ENCODE data around the gene PTPN13.
"Not testable (repeated sequence)": the region's sequence is repeated elsewhere in the genome, so short reads cannot be mapped to it uniquely, and the experiment has no call there.

The PTPN13 gene

DNA sequence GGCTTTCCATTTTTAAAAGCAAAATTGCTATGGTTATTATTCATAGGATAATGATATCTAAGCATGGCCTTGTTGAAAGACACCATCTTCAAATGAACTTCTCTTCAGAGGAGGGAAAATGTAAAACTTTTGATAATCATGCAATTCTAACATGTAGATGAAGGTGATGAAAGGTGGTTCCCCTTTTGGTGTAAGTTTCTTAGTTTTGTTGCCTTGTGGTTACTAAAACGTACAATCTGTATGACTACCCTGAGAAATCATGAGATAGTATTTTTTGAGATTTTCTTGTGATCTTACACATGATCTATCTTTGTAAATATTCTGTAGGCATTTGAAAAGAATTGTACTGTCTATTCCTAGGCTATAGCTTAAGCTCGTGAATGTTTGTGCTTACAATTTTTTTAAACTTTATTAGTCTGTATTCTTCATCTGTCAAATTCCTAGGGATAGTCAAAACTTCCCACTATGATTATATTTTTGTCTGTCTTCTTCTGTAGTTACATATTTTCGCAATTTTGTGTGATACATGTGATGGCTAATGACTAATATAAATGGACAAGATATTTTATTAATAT, 47.5 kb downstream of the PTPN13 start:
- no peak for DNase-seq (ENCODE audit: low read depth in 2 of 2)

DNA sequence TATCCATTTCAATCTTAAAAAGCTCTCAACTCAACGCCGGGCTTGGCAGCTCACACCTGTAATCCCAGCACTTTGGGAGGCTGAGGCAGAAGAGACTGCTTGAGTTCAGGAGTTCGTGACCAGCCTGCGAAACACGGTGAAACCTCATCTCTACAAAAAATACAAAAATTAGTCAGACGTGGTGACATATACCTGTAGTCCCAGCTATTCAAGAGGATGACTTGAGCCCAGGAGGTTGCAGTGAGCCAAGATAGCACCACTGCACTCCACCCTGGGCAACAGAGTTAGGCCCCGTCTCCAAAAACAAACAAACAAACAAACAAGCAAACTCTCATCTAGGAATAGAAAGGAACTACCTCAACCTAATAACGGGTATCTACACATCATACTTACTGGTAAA, 50.8 kb downstream of the PTPN13 start:
- DNase-seq (ENCODE audit: low read depth in 2 of 2), result no peak

DNA sequence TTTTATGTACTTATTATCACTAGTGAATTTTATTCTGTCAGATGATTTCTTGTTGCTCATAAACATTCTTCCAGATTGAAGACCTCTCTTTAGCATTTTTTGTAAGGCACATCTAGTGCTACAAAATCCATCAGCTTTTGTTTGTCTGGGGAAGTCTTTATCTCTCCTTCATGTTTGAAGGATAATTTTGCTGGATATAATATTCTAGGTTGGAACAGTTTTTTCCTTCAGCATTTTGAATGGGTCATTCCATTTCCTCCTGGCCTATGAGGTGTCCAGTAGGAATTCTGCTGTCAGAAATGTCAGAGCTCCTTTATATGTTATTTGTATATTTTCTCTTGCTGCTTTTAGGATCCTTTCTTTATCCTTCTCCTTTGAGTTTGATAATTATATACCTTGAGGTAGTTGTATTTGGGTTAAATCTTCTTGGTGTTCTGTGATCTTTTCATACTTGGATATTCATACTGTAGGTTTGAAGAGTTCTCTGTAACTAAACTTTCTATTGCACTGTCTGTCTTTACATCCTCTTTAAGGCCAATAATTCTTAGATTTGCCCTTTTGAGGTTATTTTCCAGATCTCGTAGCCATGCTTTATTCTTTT, 58.3 kb downstream of the PTPN13 start:
- no peak for DNase-seq (ENCODE audit: low read depth in 2 of 2)

DNA sequence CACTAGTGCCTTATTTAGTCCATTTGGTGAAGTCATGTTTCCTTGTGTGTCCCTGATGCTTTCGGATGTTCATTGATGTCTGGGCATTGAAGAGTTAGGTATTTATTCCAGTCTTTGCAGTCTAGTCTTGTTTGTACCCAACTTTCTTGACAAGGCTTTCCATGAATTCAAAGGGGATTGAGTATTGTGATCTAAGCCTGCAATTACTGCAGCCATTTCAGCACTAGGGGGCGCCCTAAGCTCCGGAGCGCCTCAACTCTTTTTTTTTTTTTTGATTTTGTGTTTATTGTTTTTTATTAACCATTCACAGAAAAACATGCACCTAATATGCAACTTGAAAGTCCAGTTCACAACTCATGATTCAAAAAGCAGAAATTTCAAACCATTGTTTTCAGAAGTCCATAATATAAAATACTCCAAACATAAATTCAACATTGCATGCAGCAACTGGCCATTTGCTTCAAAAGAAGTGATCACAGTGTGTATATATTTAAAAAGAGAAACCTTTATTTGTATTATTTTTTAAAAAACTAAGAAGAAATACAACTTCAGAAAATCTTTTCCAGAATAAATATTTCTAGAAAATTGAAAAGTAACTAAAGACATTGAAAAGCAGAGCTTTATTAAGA, 59.2 kb downstream of the PTPN13 start:
- peak; percentile 7 to 13 for DNase-seq (ENCODE audit: low read depth in 2 of 2)

DNA sequence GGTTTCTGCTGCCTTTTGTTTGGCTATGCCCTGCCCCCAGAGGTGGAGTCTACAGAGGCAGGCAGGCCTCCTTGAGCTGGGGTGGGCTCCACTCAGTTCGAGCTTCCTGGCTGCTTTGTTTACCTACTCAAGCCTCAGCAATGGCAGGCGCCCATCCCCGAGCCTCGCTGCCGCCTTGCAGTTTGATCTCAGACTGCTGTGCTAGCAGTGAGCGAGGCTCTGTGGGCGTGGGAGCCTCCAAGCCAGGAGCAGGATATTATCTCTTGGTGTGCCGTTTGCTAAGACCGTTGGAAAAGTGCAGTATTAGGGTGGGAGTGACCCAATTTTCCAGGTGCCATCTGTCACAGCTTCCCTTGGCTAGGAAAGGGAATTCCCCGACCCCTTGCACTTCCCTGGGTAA, 62.7 kb downstream of the PTPN13 start:
- not testable (repeated sequence) for DNase-seq (ENCODE audit: low read depth in 2 of 2)

DNA sequence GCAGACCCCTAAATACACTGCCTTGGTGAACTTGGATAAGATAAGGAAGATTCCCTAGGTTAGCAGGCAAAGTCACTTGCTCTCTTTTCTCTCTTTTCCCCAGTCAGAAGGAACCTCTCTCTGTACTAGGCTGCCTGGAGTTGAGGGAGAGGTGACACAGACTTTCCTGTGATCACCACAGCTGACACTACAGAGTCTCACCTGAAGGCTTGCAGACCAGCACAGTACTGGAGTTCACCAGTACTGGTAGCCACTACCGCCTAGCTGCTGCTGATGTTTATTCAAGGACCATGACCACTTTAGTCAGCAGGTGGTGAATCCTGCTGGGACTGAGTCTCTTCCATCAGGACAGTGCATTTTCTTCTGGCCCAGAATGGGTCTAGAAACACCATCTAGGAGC, 63.3 kb downstream of the PTPN13 start:
- DNase-seq (ENCODE audit: low read depth in 2 of 2), result no peak

DNA sequence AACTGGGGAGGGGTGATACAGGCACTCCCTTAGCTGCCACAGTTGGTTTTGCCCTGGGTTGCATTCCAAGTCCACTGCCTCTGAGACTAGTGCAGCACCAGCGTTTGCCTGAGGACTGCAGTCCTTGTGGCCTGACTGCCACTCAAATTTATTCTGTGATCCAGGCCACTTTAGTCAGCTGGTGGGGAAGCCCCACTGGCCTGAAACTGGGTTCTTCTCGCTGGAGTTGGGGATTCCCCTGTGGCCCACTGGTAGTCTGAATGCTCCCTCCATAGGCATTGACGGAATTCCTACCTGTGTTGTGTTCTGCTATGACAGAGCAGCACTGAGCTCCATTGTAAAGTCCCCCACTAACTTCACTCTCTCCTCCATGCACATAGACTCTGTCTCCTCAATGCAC, 63.8 kb downstream of the PTPN13 start:
- DNase-seq (ENCODE audit: low read depth in 2 of 2), result no peak

DNA sequence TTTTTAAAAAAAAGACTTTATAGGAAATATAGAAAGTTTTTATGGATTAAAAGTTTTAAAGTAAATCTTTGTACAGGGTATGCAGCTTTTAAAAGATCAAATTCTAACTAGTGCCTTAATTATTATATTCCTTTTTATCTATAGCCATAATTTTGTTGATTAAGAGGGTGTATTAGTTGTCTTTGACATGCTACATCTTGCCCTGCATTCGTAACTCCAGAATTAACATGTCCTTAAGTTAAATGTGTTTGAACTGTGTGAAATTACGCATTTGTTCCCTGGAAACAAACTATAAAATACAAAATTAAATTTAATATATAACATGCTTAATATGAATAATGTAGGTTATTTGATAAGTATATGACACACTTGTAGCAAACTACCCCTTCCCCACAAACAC, 66.3 kb downstream of the PTPN13 start:
- DNase-seq (ENCODE audit: low read depth in 2 of 2), result no peak

DNA sequence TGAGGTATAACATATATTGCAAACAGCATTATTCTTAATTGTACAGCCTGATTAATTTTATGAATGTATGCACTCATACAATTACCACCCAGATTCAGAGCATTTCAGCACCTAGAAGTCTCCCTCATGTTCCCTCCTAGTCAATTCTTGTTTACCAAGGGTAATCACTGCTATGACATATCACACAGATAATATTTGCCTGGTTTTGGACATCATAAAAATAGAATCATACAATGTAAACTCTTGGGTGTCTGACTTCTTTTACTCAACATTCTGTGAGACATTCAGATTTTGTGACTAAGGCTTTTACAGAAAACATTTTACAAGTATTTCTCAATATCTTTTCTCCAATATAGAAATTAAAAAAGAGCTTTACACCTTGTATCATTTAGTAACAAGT, 66.9 kb downstream of the PTPN13 start:
- no peak for DNase-seq (ENCODE audit: low read depth in 2 of 2)

DNA sequence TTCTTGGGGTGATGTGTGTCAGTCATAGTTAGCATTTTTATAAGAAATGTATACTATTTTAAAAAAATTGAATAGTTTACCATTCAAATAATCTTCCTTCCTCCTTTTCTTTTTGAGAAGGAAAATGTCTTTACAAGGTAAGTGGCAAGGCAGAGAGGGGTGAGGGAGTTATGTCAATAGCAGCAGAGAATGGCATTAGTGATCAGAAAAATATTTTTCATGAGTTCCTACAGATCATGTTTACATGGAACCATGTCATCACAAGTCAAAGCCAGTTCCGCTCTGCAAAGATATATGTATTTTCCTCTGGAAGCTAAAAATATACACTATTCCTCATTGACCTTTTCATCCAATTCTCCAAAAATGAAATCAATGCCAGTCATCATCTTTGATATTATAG, 67.3 kb downstream of the PTPN13 start:
- DNase-seq (ENCODE audit: low read depth in 2 of 2), result no peak

DNA sequence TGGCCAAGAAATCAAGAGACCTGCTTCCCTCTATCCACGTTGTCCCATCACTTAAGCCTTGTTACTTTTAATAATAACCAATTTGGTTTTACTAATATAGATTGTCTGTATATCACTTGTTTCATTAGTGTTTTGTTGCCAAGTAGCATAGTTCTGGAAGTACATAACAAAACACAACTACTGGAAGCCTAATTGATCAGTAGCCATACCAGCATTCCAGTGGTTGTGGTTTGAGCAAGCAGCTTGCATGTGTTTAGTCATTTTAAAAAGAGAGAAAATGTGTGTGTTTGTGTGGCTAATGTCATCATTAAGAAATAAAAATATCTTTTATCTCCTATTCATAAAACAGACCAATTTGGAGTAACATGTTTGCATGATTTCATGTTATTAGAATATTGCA, 70.8 kb downstream of the PTPN13 start:
- DNase-seq (ENCODE audit: low read depth in 2 of 2), result no peak

DNA sequence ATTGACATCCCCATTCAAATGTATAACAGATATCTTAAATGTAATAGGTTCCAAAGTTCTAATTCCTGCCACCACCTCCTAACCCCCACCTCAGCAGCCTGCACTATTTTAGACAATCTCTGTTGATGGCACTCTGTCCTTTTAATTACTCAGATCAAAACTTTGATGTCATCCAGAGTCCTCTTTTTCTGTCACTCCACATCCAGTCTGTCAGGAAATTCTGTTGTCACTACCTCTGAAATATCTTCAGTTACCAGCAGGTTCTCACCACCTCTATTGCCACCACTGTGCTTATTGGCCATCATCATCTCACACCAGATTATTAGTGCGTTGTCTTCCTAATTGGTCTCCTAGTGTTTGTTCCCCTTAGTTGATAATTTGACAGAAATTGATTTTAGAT, 76.2 kb downstream of the PTPN13 start:
- DNase-seq (ENCODE audit: low read depth in 2 of 2), result no peak

DNA sequence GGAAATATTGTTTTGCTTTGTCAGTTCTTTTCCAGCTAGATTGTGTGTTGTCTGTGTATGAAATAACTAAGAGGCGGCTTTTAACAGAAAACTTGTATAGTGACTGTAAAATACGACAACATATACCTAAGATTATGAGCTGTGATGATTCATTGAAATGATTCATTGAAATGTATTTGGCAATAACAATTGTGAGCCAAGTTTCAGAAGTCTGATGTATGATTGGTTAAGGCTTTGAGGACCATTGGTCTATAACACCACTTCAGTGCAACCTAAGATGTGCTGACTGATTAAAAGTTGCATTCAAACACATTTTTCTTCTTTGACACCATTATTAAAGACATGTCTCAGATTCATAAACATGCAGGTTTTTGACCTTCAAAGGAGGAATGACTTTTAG, 76.6 kb downstream of the PTPN13 start:
- DNase-seq (ENCODE audit: low read depth in 2 of 2), result no peak

DNA sequence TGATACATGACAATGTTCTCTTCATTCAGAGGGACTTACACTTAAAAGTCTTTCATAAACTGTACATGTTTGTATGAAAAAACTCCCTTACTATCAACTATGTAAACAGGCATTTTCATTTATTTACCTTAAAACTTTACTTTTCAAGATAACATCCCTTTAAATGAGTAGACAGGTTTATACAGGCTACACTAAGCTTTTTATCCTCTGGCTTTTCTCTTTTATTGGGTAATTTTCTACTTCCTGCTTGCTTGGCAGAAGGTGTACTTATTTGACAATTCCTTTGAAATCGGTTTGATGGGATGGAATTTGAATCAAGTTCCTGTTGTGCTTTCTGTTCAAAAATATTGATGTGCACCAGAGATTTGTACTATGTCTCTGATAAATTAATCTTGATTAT, 81.4 kb downstream of the PTPN13 start:
- DNase-seq (ENCODE audit: low read depth in 2 of 2), result no peak

DNA sequence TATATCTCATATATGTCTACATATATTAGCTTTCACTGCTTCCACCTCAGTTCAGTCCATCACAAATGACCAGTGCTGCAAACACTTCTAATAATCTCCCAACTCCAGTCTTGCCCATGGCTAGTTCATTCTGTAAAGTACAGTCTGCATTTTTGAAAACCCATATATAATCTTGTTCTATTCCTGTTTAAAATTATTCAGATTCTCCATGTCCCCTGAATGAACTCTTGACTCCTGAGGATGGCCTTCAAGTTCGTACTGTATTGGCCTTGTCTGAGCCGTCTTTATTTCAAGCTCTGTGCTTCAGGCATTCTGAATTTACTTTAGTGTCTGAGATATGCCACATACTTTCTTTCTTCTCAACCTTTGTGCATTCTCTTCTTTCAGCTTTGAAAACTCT, 84.7 kb downstream of the PTPN13 start:
- DNase-seq (ENCODE audit: low read depth in 2 of 2), result no peak

DNA sequence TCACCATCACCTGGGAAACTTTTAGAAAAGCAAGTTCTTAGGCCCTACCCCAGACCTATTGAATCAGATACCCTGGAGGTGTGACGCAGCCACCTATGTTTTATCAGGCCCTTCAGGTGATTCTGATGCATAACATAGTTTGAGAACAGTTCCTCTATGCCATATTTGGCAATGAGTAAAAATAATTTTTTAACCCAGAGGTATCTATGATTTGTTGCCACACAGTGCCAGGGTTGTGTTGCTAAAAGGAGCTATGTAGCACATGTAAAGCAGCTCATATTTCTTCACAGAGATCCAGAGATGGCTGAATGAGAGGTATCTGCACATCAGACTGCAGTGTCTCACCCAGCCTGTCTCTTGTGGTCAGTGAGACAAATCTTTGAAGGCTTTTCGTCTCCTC, 85.3 kb downstream of the PTPN13 start:
- DNase-seq (ENCODE audit: low read depth in 2 of 2), result no peak

DNA sequence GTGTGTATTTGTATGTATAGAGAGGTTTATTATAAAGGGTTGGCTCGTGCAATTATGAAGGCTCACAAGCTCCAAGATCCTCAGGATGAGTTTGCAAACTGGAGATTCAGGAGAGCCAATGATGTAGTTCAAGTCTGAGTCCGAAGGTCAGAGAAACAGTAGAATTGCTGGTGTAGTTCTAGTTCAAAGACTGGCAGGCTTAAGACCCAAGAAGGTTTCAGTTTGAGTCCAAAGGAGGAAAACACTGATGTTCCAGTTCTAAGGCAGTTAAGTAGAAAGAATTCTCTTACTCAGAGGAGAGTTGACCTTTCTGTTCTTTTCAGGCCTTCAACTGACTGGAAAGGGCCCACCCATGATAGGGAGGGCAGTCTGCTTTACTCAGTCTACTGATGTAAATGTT, 89.1 kb downstream of the PTPN13 start:
- DNase-seq (ENCODE audit: low read depth in 2 of 2), result no peak

DNA sequence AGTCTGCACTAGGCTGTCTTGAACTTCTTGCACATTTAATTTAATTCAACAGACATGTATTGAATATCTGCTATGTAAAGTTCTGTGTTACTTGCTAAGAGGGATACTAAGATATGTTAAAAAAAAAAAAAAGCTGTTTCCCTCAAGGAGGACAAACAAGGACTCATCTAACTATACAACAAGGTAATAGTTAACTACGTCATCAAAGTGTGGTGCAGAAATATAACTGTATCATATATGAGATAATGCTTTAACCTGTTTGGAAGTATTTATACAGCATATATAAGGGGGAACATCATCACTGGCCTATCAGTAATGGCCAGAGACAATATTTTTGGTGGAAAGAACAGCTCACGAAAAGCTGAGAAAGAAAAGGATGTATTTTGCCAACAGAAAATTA, 89.9 kb downstream of the PTPN13 start:
- DNase-seq (ENCODE audit: low read depth in 2 of 2), result no peak

DNA sequence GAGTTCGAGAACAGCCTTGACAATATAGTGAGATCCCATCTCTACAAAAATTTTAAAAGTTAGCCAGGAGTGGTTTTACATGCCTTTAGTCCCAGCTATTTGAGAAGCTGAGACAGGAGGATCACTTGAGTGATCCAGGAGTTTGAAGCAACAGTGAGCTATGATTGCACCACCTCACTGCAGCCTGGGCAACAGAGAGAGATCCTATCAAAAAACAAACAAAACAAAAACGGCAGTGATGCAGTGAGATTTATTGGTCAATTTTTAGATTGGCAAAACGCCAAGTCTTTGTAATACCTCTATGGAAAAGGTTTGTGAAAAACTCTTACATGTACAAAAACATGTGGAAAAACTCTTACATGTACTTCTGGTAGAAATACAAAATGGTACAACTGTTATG, 91.3 kb downstream of the PTPN13 start:
- DNase-seq (ENCODE audit: low read depth in 2 of 2), result no peak

DNA sequence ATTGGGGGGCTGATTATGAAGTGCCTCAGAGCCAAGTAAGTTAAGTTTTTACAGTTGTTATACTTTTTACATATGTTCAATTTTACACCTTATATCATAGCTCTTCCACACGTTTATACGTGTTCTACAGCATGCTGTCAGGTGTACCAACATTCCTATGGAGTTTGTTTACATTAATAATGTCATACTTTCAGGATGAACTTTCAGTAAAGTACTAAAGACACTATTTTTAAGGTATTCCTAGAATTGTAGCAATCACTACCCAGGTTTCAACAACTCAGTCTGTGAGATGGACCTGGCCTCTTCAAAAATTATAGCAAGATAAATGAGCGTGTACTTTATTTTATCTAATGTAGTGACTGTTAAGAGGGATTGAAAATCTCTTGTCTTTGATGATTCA, 92.6 kb downstream of the PTPN13 start:
- no peak for DNase-seq (ENCODE audit: low read depth in 2 of 2)

DNA sequence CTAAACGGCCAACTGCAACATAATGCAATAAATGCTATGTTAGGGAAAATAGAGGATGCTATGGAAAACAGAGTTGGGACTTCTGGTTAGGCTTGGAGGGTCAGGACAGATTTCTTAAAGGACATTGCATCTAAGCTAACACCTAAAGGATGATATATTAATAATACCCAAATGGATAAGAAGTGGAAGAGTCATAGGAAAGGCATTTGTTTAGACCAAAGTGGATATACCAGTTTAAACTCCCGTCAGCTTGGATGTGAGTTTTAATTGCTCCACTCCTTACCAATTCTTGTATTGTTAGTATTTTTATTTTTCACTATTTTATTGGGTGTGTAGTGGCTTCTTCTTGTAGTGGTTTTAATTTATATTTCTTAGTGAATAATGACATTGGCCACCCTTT, 93.9 kb downstream of the PTPN13 start:
- no peak for DNase-seq (ENCODE audit: low read depth in 2 of 2)

DNA sequence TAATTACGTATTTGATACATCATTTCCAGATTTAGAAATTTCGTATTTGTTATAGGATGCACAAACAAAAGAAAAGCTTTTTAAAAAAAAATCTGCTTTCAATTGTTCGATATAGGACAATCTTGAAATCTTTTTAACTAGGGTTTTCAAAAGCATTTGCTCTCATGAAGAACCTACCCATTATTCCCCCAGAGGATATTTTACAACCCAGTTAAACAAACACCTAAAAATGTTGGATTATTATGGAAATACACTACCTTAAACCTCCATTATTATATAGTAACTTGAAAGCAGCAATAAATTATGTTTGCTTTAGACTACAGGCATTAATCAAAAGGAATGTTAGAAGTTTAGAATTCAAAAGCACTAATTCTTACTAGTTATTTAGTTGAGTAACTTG, 110.5 kb downstream of the PTPN13 start:
- DNase-seq (ENCODE audit: low read depth in 2 of 2), result no peak

DNA sequence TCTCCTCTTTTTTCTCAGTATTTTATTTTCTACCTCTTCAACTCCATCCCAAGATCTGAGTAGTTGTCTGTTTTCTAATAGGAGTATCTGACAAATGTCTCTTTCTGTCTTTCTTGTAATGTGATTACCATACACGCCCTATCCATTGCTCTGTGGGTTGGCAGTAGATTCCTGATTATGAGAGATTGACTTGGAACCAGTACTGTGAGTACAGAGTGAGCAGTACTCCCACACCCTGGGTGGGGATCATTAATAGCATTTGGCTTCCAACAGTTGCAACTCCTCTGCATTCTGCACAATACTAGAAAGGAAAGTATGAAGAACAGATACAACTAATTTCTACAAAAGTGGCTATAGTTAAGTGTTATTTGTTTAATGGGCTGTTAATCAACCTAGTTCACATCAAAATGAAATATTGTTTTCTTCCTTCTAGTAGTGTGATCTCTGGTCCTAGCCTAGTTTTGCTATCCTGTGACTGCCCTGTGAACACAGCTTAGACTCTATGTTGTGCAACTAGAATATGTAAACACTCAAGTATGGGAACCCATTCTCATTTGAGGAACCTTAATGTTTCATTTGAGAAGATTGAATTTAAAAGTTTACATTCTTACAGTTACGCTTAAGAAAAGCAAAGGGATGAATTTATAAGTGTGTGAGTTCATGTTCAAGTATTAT, 112.9 kb downstream of the PTPN13 start:
- DNase-seq (ENCODE audit: low read depth in 2 of 2), result no peak
